MM.1S (cell line): ENCODE results near the gene ZNF774.

Experiments used
- DNase-seq: peaks from one replicate; pipeline ENCODE4 v3.0.0-alpha.2; 2015
- H2AFZ ChIP-seq: fragments of 300-600 bp; sonication (generic); 2 replicates; pipeline ENCODE4 v1.6.0; 2016; ENCODE audit warnings: antibody characterized with exemption, low read length
- H3F3A ChIP-seq: fragments of 300-600 bp; sonication (generic); 2 replicates; pipeline ENCODE4 v1.6.1; 2016; ENCODE audit warnings: mild to moderate bottlenecking, antibody characterized with exemption, low read length, moderate library complexity, mixed read lengths; ENCODE audit not compliant: insufficient read depth
- H3K27ac ChIP-seq: fragments of 300-600 bp; sonication (generic); 2 replicates; pipeline ENCODE4 v1.5.1; 2016; ENCODE audit warnings: mild to moderate bottlenecking, low read length
- H3K27me3 ChIP-seq: fragments of 300-600 bp; sonication (generic); replicated peaks from 2 replicates; pipeline ENCODE4 v1.6.0; 2016; ENCODE audit warnings: low read length; ENCODE audit not compliant: insufficient read depth
- H3K36me3 ChIP-seq: fragments of 300-600 bp; sonication (generic); replicated peaks from 2 replicates; pipeline ENCODE4 v1.6.1; 2016; ENCODE audit warnings: mild to moderate bottlenecking, low read length, mixed read lengths; ENCODE audit not compliant: insufficient read depth
- H3K4me1 ChIP-seq: fragments of 300-600 bp; sonication (generic); 2 replicates; pipeline ENCODE4 v1.6.1; 2016; ENCODE audit warnings: low read length, mixed read lengths
- H3K4me2 ChIP-seq: fragments of 300-600 bp; sonication (generic); 2 replicates; pipeline ENCODE4 v1.6.0; 2016; ENCODE audit warnings: low read depth, low read length
- H3K4me3 ChIP-seq: fragments of 300-600 bp; sonication (generic); 2 replicates; pipeline ENCODE4 v1.5.1; 2016; ENCODE audit warnings: low read length, mixed read lengths
- H3K79me2 ChIP-seq: fragments of 300-600 bp; sonication (generic); 2 replicates; pipeline ENCODE4 v1.6.1; 2016; ENCODE audit warnings: mixed run types, low read length, mixed read lengths
- H3K9ac ChIP-seq: fragments of 300-600 bp; sonication (generic); 2 replicates; pipeline ENCODE4 v1.6.1; 2016; ENCODE audit warnings: low read length, mixed read lengths
- H3K9me2 ChIP-seq: fragments of 300-600 bp; sonication (generic); replicated peaks from 2 replicates; pipeline ENCODE4 v1.6.1; 2016; ENCODE audit warnings: mild to moderate bottlenecking, low read length, mixed read lengths; ENCODE audit not compliant: insufficient read depth
- H3K9me3 ChIP-seq: fragments of 300-600 bp; sonication (generic); replicated peaks from 2 replicates; pipeline ENCODE4 v1.6.1; 2016; ENCODE audit warnings: mild to moderate bottlenecking, low read length, mixed read lengths; ENCODE audit not compliant: insufficient read depth
- H4K20me1 ChIP-seq: fragments of 300-600 bp; sonication (generic); 2 replicates; pipeline ENCODE4 v1.6.1; 2016; ENCODE audit warnings: mild to moderate bottlenecking, low read length, moderate library complexity, mixed read lengths; ENCODE audit not compliant: insufficient read depth
- EZH2 ChIP-seq: fragments of 300-600 bp; sonication (generic); optimal IDR thresholded peaks from 2 replicates; pipeline ENCODE3; 2017; ENCODE audit warnings: low read depth, mild to moderate bottlenecking, antibody characterized with exemption, low read length, mixed read lengths
- EZH2phosphoT487 ChIP-seq: fragments of 300-600 bp; sonication (generic); IDR thresholded peaks from 2 replicates; pipeline ENCODE4 v1.6.1; 2018; ENCODE audit warnings: antibody characterized with exemption, low read length
- TF ChIP-seq, protein P1 (sequence below): fragments of 300-600 bp; sonication (generic); IDR thresholded peaks from 2 replicates; pipeline ENCODE4 v1.5.1; 2016; ENCODE audit warnings: antibody characterized with exemption, low read length, mixed read lengths

The ZNF774 gene

DNA sequence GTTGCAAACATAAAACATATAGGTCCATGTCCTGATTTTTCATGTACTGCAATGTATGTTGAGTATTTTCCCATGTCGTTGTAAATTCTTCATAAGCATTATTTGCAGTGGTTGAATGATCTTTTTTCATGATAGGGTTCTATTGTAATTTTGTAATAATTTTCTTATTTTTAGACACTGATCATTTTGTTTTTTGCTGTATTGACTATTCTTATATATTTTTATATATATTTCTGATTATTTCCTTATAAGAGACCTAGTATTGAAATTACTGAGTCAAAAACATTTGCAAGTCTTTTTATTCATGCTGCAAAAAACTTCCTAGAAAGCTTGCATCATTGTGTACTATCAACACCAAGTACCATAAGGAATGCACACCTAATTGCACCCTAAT, 31.2 kb upstream of the ZNF774 start:
- H3K9me3 ChIP-seq = no peaks in the 10 kb centered on the region
- no peak overlapping the region for H3K9ac ChIP-seq
- H3K36me3 ChIP-seq = no peaks in the 10 kb centered on the region
- no peaks in the 10 kb centered on the region for H3K9me2 ChIP-seq
- 0 out of 2 replicates have a peak, but pooled peaks cover 3% of the 10 kb centered on the region for H3K4me1 ChIP-seq
- no peaks in the 10 kb centered on the region for H3F3A ChIP-seq
- no peak overlapping the region for H3K27ac ChIP-seq
- no peaks in the 10 kb centered on the region for H4K20me1 ChIP-seq
- no peaks in the 10 kb centered on the region for H3K27me3 ChIP-seq
- no peak for DNase-seq
- no peak for TF ChIP-seq EZH2phosphoT487
- TF ChIP-seq EZH2 = no peak
- TF ChIP-seq, protein P1, sequence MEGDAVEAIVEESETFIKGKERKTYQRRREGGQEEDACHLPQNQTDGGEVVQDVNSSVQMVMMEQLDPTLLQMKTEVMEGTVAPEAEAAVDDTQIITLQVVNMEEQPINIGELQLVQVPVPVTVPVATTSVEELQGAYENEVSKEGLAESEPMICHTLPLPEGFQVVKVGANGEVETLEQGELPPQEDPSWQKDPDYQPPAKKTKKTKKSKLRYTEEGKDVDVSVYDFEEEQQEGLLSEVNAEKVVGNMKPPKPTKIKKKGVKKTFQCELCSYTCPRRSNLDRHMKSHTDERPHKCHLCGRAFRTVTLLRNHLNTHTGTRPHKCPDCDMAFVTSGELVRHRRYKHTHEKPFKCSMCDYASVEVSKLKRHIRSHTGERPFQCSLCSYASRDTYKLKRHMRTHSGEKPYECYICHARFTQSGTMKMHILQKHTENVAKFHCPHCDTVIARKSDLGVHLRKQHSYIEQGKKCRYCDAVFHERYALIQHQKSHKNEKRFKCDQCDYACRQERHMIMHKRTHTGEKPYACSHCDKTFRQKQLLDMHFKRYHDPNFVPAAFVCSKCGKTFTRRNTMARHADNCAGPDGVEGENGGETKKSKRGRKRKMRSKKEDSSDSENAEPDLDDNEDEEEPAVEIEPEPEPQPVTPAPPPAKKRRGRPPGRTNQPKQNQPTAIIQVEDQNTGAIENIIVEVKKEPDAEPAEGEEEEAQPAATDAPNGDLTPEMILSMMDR = no peak
- no peak overlapping the region for H2AFZ ChIP-seq
- no peak overlapping the region for H3K4me3 ChIP-seq
- no peak overlapping the region for H3K4me2 ChIP-seq
- H3K79me2 ChIP-seq = no peaks in the 10 kb centered on the region

DNA sequence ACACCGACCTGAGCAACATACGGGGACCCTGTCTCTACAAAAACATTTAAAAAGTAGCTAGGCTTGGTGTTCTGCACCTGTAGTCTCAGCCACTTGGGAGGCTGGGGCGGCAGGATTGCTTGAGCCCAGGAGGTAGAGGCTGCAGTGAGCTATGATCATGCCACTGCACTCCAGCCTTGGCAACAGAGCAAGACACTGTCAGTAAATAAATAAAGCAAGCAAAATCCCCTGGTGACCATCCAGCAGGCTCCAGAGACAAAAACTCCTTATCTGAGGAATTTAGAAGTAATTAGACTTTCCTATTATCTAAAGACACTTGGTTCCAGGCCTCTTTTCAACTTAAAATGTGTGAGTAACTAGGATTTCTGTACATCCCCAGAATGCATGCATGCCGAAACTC, 29.5 kb upstream of the ZNF774 start:
- Histone ChIP-seq H3K79me2 (no peaks in the 10 kb centered on the region), H3K27ac (no peak overlapping the region), H4K20me1 (no peaks in the 10 kb centered on the region), H3K4me1 (0 out of 2 replicates have a peak, but pooled peaks cover 3% of the 10 kb centered on the region), H3K4me3 (no peak overlapping the region), H3K9me3 (no peaks in the 10 kb centered on the region), H3K9me2 (no peaks in the 10 kb centered on the region), H3K36me3 (no peaks in the 10 kb centered on the region), H3K4me2 (no peak overlapping the region), H3K9ac (no peak overlapping the region), H2AFZ (no peak overlapping the region), H3K27me3 (no peaks in the 10 kb centered on the region), H3F3A (no peaks in the 10 kb centered on the region)
- no peak for TF ChIP-seq EZH2
- TF ChIP-seq, protein P1 = no peak
- TF ChIP-seq EZH2phosphoT487 = no peak
- no peak for DNase-seq

DNA sequence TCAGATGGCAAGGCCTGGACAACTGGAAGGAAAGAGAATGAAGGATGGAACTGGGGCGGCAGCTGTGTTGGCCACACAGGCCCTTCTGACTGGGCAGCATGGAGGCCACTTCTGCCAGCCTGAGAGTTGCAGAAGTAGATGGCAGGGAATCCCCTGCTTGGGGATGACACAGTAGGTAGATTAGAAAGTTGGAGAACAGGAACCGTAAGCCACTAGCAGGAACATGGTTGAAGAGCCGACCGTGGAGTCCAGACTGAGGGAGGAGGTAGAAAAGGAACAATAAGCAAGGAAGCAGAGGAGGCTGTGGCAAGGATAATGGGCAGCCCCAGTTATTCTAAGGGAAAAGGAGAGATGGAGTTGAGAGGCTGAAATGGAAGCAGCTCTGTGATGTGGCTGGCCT, 26.4 kb upstream of the ZNF774 start:
- Histone ChIP-seq H3K9me2 (no peaks in the 10 kb centered on the region), H3K79me2 (no peaks in the 10 kb centered on the region), H2AFZ (no peak overlapping the region), H3F3A (no peaks in the 10 kb centered on the region), H3K4me1 (no peaks in the 10 kb centered on the region), H4K20me1 (no peaks in the 10 kb centered on the region), H3K27ac (no peak overlapping the region), H3K9ac (no peak overlapping the region), H3K9me3 (no peaks in the 10 kb centered on the region), H3K36me3 (no peaks in the 10 kb centered on the region), H3K4me3 (no peak overlapping the region), H3K27me3 (no peaks in the 10 kb centered on the region), H3K4me2 (no peak overlapping the region)
- TF ChIP-seq EZH2phosphoT487 (no peak), EZH2 (no peak)
- TF ChIP-seq, protein P1 = no peak
- DNase-seq = no peak
